PC-9 (cell line): ENCODE measurements around the gene UGT1A10.

Experiments used
- CTCF ChIP-seq: fragments of 200-600 bp; sonication (generic); conservative IDR thresholded peaks from 2 replicates; pipeline ENCODE4 v1.6.1; 2017; ENCODE audit warnings: mixed run types, antibody characterized with exemption, mild to moderate bottlenecking, moderate library complexity
- EZH2 ChIP-seq: fragments of 200-600 bp; sonication (generic); IDR thresholded peaks from 2 replicates; pipeline ENCODE4 v1.8.0; 2017; ENCODE audit warnings: antibody characterized with exemption, low read depth

- TF ChIP-seq CTCF (no peak), EZH2 (no peak)
Measured at GRCh38 chr2:233743464-233744259, 107.4 kb downstream of the UGT1A10 start.
